Measurements from ENCODE around the gene BLVRA. TPM values are rescaled to one million over a fixed set of nuclear protein-coding genes. Genes with fewer than 3 reads are reported as not detected.

Gene BLVRA
- total RNA-seq, 1 donor from 2014 or later: 65.6 TPM

GRCh38 chr7:43855176-43855575 is 96.7 kb downstream of the BLVRA start:
- no peak for DNase-seq (ENCODE audit: extremely low spot score in 2 of 2)
- no peak overlapping the region for H3K27ac ChIP-seq
- H3K4me1 ChIP-seq: no peaks in the 10 kb centered on the region
- no peak for TF ChIP-seq POLR2AphosphoS5 (IDR thresholded peaks at IDR 0.05; ENCODE audit: insufficient read depth in 1 of 2, low read depth in 1 of 2)
- no peaks in the 10 kb centered on the region for H3K36me3 ChIP-seq
- H3K4me3 ChIP-seq: no peak overlapping the region
- intact Hi-C loops (cut with DNase I): no loop called here
- no peaks in the 10 kb centered on the region for H3K27me3 ChIP-seq
- no peaks in the 10 kb centered on the region for H3K9me3 ChIP-seq

GRCh38 chr7:43856316-43856715 is 97.8 kb downstream of the BLVRA start:
- Histone ChIP-seq H3K4me3 (no peak overlapping the region), H3K9me3 (no peaks in the 10 kb centered on the region), H3K4me1 (no peaks in the 10 kb centered on the region), H3K27ac (no peak overlapping the region), H3K36me3 (no peaks in the 10 kb centered on the region), H3K27me3 (no peaks in the 10 kb centered on the region)
- DNase-seq (ENCODE audit: extremely low spot score in 2 of 2): no peak
- TF ChIP-seq CTCF (IDR thresholded peaks at IDR 0.05) (no peak), POLR2AphosphoS5 (IDR thresholded peaks at IDR 0.05; ENCODE audit: insufficient read depth in 1 of 2, low read depth in 1 of 2) (no peak), POLR2A (IDR thresholded peaks at IDR 0.05) (no peak)
- intact Hi-C loops (cut with DNase I): no loop called here

Other genes starting within 250 kb of the BLVRA start
- gene STK17A, start 175.6 kb upstream of the BLVRA start, total RNA-seq: 16.7 TPM
- 47.6 TPM for gene COA1, start 29.2 kb upstream of the BLVRA start, total RNA-seq
- gene MRPS24, start 110.8 kb downstream of the BLVRA start, total RNA-seq: 68.8 TPM
- gene URGCP, start 147.9 kb downstream of the BLVRA start, total RNA-seq: 21.1 TPM
- gene UBE2D4, start 167.8 kb downstream of the BLVRA start, total RNA-seq: 25.5 TPM
- gene SPDYE1, start 239.2 kb downstream of the BLVRA start, total RNA-seq: not detected